ENCODE measurements around the gene ZC3H12A. TPM values are rescaled to one million over a fixed set of nuclear protein-coding genes. Genes with fewer than 3 reads are reported as not detected.

The ZC3H12A gene
- total RNA-seq, 1 experiment from 2014 or later = 51.4 TPM

- Mint-ChIP-seq H3K36me3 (ENCODE audit: insufficient read depth, unreplicated experiment) (peaks cover 6% of the 10 kb centered on the region), H3K9me3 (ENCODE audit: unreplicated experiment) (no peaks in the 10 kb centered on the region), H3K27me3 (ENCODE audit: insufficient read depth, unreplicated experiment) (peaks cover 47% of the 10 kb centered on the region), H3K4me3 (ENCODE audit: unreplicated experiment) (no peak overlapping the region), H3K27ac (ENCODE audit: low read depth, unreplicated experiment) (no peak overlapping the region), H3K4me1 (ENCODE audit: insufficient read depth, unreplicated experiment) (peaks cover 4% of the 10 kb centered on the region)
- no peak for DNase-seq (ENCODE audit: unreplicated experiment)
- ChIA-PET CTCF (interaction anchor here (0.8 to 1.2 kb wide), 3 partner anchors 48 to 886 kb away, joined by 3 to 5 read pairs (median 4); no protein-coding TSS in a partner anchor), POLR2A (no interaction called here)
- TF ChIP-seq CTCF (IDR thresholded peaks at IDR 0.05; ENCODE audit: unreplicated experiment) = no peak
- BruUV-seq (replicated peaks) = no TSS peak
- intact Hi-C loops (cut with micrococcal nuclease) = no loop called here
Observed at GRCh38 chr1:37438869-37439343, 35.5 kb upstream of the ZC3H12A start.

GRCh38 chr1:37439349-37439995 is 34.9 kb upstream of the ZC3H12A start:
- no peak for DNase-seq (ENCODE audit: unreplicated experiment)

GRCh38 chr1:37441490-37441889 is 32.9 kb upstream of the ZC3H12A start:
- H3K4me1 Mint-ChIP-seq (ENCODE audit: insufficient read depth, unreplicated experiment) = peaks cover 4% of the 10 kb centered on the region
- DNase-seq (ENCODE audit: unreplicated experiment) = no peak
- H3K36me3 Mint-ChIP-seq (ENCODE audit: insufficient read depth, unreplicated experiment) = peaks cover 6% of the 10 kb centered on the region
- intact Hi-C loops (cut with micrococcal nuclease) = no loop called here
- no peak for TF ChIP-seq CTCF (IDR thresholded peaks at IDR 0.05; ENCODE audit: unreplicated experiment)
- H3K9me3 Mint-ChIP-seq (ENCODE audit: unreplicated experiment) = no peaks in the 10 kb centered on the region
- POLR2A ChIA-PET = no interaction called here
- H3K27me3 Mint-ChIP-seq (ENCODE audit: insufficient read depth, unreplicated experiment) = peaks cover 38% of the 10 kb centered on the region
- H3K4me3 Mint-ChIP-seq (ENCODE audit: unreplicated experiment) = no peak overlapping the region
- CTCF ChIA-PET = no interaction called here
- BruUV-seq (replicated peaks) = no TSS peak
- H3K27ac Mint-ChIP-seq (ENCODE audit: low read depth, unreplicated experiment) = no peak overlapping the region

More at GRCh38 chr1:37439349-37439995, 34.9 kb upstream of the ZC3H12A start:
- Mint-ChIP-seq H3K27ac (ENCODE audit: low read depth, unreplicated experiment) (no peak overlapping the region), H3K4me3 (ENCODE audit: unreplicated experiment) (no peak overlapping the region), H3K36me3 (ENCODE audit: insufficient read depth, unreplicated experiment) (peaks cover 6% of the 10 kb centered on the region), H3K27me3 (ENCODE audit: insufficient read depth, unreplicated experiment) (peaks cover 47% of the 10 kb centered on the region), H3K9me3 (ENCODE audit: unreplicated experiment) (no peaks in the 10 kb centered on the region), H3K4me1 (ENCODE audit: insufficient read depth, unreplicated experiment) (peaks cover 4% of the 10 kb centered on the region)
- BruUV-seq (replicated peaks) = no TSS peak
- TF ChIP-seq CTCF (IDR thresholded peaks at IDR 0.05; ENCODE audit: unreplicated experiment) = no peak
- intact Hi-C loops (cut with micrococcal nuclease) = no loop called here
- ChIA-PET CTCF (interaction anchor here (0.6 to 1.1 kb wide), 5 partner anchors 48 to 886 kb away, joined by 3 to 5 read pairs (median 3); no protein-coding TSS in a partner anchor), POLR2A (no interaction called here)

- peaks cover 6% of the 10 kb centered on the region for H3K36me3 Mint-ChIP-seq (ENCODE audit: insufficient read depth, unreplicated experiment)
- BruUV-seq (replicated peaks) = no TSS peak
- intact Hi-C loops (cut with micrococcal nuclease) = no loop called here
Observed at GRCh38 chr1:37442139-37442538, 32.2 kb upstream of the ZC3H12A start.

More at GRCh38 chr1:37442139-37442538, 32.2 kb upstream of the ZC3H12A start:
- no peak for TF ChIP-seq CTCF (IDR thresholded peaks at IDR 0.05; ENCODE audit: unreplicated experiment)
- H3K9me3 Mint-ChIP-seq (ENCODE audit: unreplicated experiment) = no peaks in the 10 kb centered on the region
- H3K4me3 Mint-ChIP-seq (ENCODE audit: unreplicated experiment) = no peak overlapping the region
- H3K27ac Mint-ChIP-seq (ENCODE audit: low read depth, unreplicated experiment) = no peak overlapping the region
- H3K4me1 Mint-ChIP-seq (ENCODE audit: insufficient read depth, unreplicated experiment) = peaks cover 4% of the 10 kb centered on the region
- no peak for DNase-seq (ENCODE audit: unreplicated experiment)
- ChIA-PET CTCF (no interaction called here), POLR2A (no interaction called here)
- peaks cover 32% of the 10 kb centered on the region for H3K27me3 Mint-ChIP-seq (ENCODE audit: insufficient read depth, unreplicated experiment)
